Keratinocyte (primary cell): Measurements from ENCODE around the gene ZNF805. TPM values are rescaled to one million over a fixed set of nuclear protein-coding genes. Genes with fewer than 3 reads are reported as not detected.
A peak's percentile ranks its signal among the peaks of the same experiment; 100 is the strongest.

ENCODE experiments used
- DNase-seq: peaks from one replicate; pipeline ENCODE4 v3.0.0-alpha.2; 2011; ENCODE audit warnings: low read depth, missing footprints, low spot score
- FAIRE-seq: peaks from 2 replicates; lab custom pipeline; 2011; peaks lifted over from hg19 to GRCh38; lab: Jason Lieb, UNC
- H2AFZ ChIP-seq: 2 replicates; pipeline ENCODE4 v1.6.0; 2012; ENCODE audit warnings: low read length, control low read depth, inconsistent platforms; ENCODE audit not compliant: control insufficient read depth
- H3K27ac ChIP-seq: 2 replicates; pipeline ENCODE4 v1.5.1; 2011; ENCODE audit warnings: low read length; ENCODE audit not compliant: control insufficient read depth, insufficient read depth
- H3K27me3 ChIP-seq: 3 replicates; pipeline ENCODE4 v1.6.0; 2011; ENCODE audit warnings: low read length; ENCODE audit not compliant: control insufficient read depth, insufficient read depth; ENCODE audit errors: extremely low read depth
- H3K36me3 ChIP-seq, 2 experiments: 2 replicates in 1 of 2; 3 replicates in 1 of 2; pipeline ENCODE4 v1.5.1; 2011; ENCODE audit warnings: low read length in 2 of 2, mild to moderate bottlenecking in 1 of 2; ENCODE audit not compliant: control insufficient read depth in 2 of 2, insufficient read depth in 2 of 2; ENCODE audit errors: extremely low read depth in 1 of 2
- H3K4me1 ChIP-seq: 3 replicates; pipeline ENCODE4 v1.5.1; 2011; ENCODE audit warnings: low read length; ENCODE audit not compliant: control insufficient read depth, insufficient read depth; ENCODE audit errors: extremely low read depth
- H3K4me2 ChIP-seq: 3 replicates; pipeline ENCODE4 v1.6.0; 2011; ENCODE audit warnings: low read depth, low read length; ENCODE audit not compliant: control insufficient read depth, insufficient read depth; ENCODE audit errors: extremely low read depth
- H3K4me3 ChIP-seq, 3 experiments: fragments of 200-600 bp in 1 of 3; sonication (generic) in 1 of 3; 2 replicates in 2 of 3; 3 replicates in 1 of 3; pipeline ENCODE4 v1.5.1; 2011 to 2016; ENCODE audit warnings: low read length in 3 of 3, mild to moderate bottlenecking in 3 of 3, control low read depth in 2 of 3, inconsistent platforms in 1 of 3, low read depth in 1 of 3, mixed read lengths in 1 of 3, mixed run types in 1 of 3, moderate library complexity in 1 of 3; ENCODE audit not compliant: control insufficient read depth in 2 of 3, insufficient read depth in 2 of 3; ENCODE audit errors: extremely low read depth in 1 of 3
- H3K79me2 ChIP-seq: 2 replicates; pipeline ENCODE4 v1.6.0; 2012; ENCODE audit warnings: low read length; ENCODE audit not compliant: control insufficient read depth, insufficient read depth
- H3K9ac ChIP-seq: 3 replicates; pipeline ENCODE4 v1.6.0; 2011; ENCODE audit warnings: low read length; ENCODE audit not compliant: control insufficient read depth, insufficient read depth; ENCODE audit errors: extremely low read depth
- H3K9me1 ChIP-seq: 3 replicates; pipeline ENCODE4 v1.6.0; 2011; ENCODE audit warnings: low read length; ENCODE audit not compliant: control insufficient read depth, insufficient read depth; ENCODE audit errors: extremely low read depth
- H3K9me3 ChIP-seq: 2 replicates; pipeline ENCODE4 v1.5.1; 2012; ENCODE audit warnings: low read depth, low read length; ENCODE audit not compliant: control insufficient read depth
- H4K20me1 ChIP-seq: 3 replicates; pipeline ENCODE4 v1.6.0; 2011; ENCODE audit warnings: low read length; ENCODE audit not compliant: control insufficient read depth, insufficient read depth; ENCODE audit errors: extremely low read depth
- EZH2 ChIP-seq: IDR thresholded peaks from one replicate; pipeline ENCODE4 v1.6.1; 2012; ENCODE audit warnings: inconsistent platforms, mild to moderate bottlenecking, low read length, moderate library complexity
- dilution Hi-C: fragments of 300-500 bp; cut with MboI; formaldehyde crosslinking; loops from one replicate; pipeline ENCODE4 v1.7.0; 2020; ENCODE audit warnings: low sequenced_read_pairs; ENCODE audit not compliant: extremely low pct_ligation_motif_present
- polyA plus RNA-seq, 5 experiments: library from polyadenylated mRNA; depleted of rRNA in 3 of 5; stranded (reverse) in 3 of 5; stranded (forward) in 1 of 5; unstranded in 1 of 5; fragments of >200 nt; gene quantifications; 1 replicate in 1 of 5; 2 replicates in 3 of 5; 3 replicates in 1 of 5; pipeline versions ENCODE4 v1.2.1 to v1.2.3, GENCODE V29; 2011 to 2012; ENCODE audit warnings: missing spikeins in 2 of 5, low read depth in 1 of 5, low replicate concordance in 1 of 5
- TF ChIP-seq, protein P1 (sequence below), 3 experiments: IDR thresholded peaks in 1 of 3; conservative IDR thresholded peaks in 1 of 3; optimal IDR thresholded peaks in 1 of 3; 2 replicates in 2 of 3; 3 replicates in 1 of 3; pipeline versions ENCODE3 to v1.5.1; 2011; ENCODE audit warnings: low read length in 3 of 3, mild to moderate bottlenecking in 3 of 3, moderate library complexity in 2 of 3, control low read depth in 1 of 3, inconsistent platforms in 1 of 3; ENCODE audit not compliant: insufficient read depth in 2 of 3; ENCODE audit errors: extremely low read depth in 1 of 3

The ZNF805 gene
- polyA plus RNA-seq, 1 donor (not counting 4 experiments of a cell fraction or from before 2014, with no cell fraction given): 3.2 TPM

DNA sequence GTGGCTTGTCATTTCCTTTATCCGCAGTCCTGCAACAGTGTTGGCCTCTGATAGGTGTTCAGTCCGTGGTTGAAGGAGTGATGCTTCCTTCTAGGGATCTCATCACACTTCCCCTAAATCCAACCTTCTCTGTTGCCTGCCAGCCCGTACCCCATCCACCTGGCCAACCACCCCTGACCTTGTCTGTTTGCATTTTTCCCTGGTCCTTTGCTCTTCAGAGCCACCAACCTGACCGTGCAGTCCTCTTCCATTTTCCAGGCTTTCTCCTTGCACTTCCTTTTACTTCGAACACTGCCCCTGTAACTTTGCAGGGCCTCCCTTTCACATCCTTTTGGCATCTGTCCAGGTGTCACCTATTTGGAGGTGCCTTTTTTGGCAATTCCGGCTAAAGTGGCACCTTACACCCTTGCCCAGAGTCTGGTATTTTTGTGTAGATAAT is 40.5 kb downstream of the ZNF805 start:
- peak overlapping the region; percentile 99 for H3K9ac ChIP-seq
- FAIRE-seq (no peak), DNase-seq (no peak)
- no peaks in the 10 kb centered on the region for H3K27me3 ChIP-seq
- peak overlapping the region; percentile 95 for H3K4me2 ChIP-seq
- H3K4me3 ChIP-seq: peak overlapping the region; percentile 70 to 81 (median 71)
- no peak overlapping the region for H2AFZ ChIP-seq
- dilution Hi-C loops: no loop called here
- H3K79me2 ChIP-seq: peaks cover 56% of the 10 kb centered on the region
- H3K36me3 ChIP-seq: peaks cover 11 to 28% of the 10 kb centered on the region in 2 experiments
- H3K27ac ChIP-seq: peak overlapping the region; percentile 99
- H4K20me1 ChIP-seq: peaks cover 11% of the 10 kb centered on the region
- TF ChIP-seq, protein P1, sequence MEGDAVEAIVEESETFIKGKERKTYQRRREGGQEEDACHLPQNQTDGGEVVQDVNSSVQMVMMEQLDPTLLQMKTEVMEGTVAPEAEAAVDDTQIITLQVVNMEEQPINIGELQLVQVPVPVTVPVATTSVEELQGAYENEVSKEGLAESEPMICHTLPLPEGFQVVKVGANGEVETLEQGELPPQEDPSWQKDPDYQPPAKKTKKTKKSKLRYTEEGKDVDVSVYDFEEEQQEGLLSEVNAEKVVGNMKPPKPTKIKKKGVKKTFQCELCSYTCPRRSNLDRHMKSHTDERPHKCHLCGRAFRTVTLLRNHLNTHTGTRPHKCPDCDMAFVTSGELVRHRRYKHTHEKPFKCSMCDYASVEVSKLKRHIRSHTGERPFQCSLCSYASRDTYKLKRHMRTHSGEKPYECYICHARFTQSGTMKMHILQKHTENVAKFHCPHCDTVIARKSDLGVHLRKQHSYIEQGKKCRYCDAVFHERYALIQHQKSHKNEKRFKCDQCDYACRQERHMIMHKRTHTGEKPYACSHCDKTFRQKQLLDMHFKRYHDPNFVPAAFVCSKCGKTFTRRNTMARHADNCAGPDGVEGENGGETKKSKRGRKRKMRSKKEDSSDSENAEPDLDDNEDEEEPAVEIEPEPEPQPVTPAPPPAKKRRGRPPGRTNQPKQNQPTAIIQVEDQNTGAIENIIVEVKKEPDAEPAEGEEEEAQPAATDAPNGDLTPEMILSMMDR (optimal IDR thresholded peaks at IDR 0.05 in 1 of 3, IDR thresholded peaks at IDR 0.05 in 1 of 3, conservative IDR thresholded peaks at IDR 0.05 in 1 of 3; ENCODE audit: extremely low read depth in 1 of 3, insufficient read depth in 2 of 3, low read length in 3 of 3): no peak
- TF ChIP-seq EZH2: no peak
- no peaks in the 10 kb centered on the region for H3K9me3 ChIP-seq
- H3K4me1 ChIP-seq: peaks cover 38% of the 10 kb centered on the region
- no peaks in the 10 kb centered on the region for H3K9me1 ChIP-seq

DNA sequence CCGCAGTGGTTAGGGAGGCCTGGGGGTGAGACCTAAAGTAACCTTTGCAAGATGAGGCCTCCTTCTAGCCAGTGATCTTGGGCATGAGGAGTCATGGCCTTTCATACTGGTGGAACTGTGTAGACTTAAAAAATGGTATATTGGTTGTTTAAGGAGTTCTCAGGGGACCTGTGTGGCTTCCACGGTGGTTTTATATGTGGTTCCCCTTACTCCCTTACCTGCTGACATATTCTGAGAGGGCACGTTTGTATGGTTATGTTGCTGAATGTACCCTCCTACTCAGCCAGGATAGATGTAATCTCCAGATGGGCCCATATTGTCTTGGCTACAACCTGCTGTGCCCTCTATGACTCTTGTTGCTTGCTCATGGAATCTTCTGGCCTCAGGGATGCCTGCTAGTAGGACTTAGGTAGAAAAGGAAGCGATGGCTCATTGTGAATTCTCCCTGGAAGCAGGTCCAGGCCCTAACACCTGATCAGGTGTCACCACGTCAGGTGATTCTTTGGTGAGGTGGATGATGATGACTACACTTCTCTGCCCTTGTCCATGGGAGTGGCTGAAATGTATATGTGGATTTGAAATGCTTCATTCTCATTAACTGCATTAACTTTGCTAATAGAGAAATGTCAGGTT is 41.7 kb downstream of the ZNF805 start:
- Histone ChIP-seq H3K9me1 (no peaks in the 10 kb centered on the region), H3K9me3 (no peaks in the 10 kb centered on the region), H3K36me3 (peaks cover 17 to 37% of the 10 kb centered on the region in 2 experiments), H3K79me2 (peaks cover 67% of the 10 kb centered on the region), H3K4me3 (peak overlapping the region; percentile 61 to 81 (median 70)), H3K9ac (peak overlapping the region; percentile 81), H3K27ac (peak overlapping the region; percentile 99), H3K4me1 (peaks cover 38% of the 10 kb centered on the region), H2AFZ (no peak overlapping the region), H3K27me3 (no peaks in the 10 kb centered on the region), H3K4me2 (peak overlapping the region; percentile 95), H4K20me1 (peaks cover 11% of the 10 kb centered on the region)
- TF ChIP-seq, protein P1 (optimal IDR thresholded peaks at IDR 0.05 in 1 of 3, IDR thresholded peaks at IDR 0.05 in 1 of 3, conservative IDR thresholded peaks at IDR 0.05 in 1 of 3; ENCODE audit: extremely low read depth in 1 of 3, insufficient read depth in 2 of 3, low read length in 3 of 3): no peak
- no peak for TF ChIP-seq EZH2
- dilution Hi-C loops: no loop called here
- peak; percentile 73 for DNase-seq
- no peak for FAIRE-seq
